Body of pancreas (tissue), 4 donors: ENCODE data around the gene SLC16A7. TPM values are rescaled to one million over a fixed set of nuclear protein-coding genes. Genes with fewer than 3 reads are reported as not detected.

ENCODE experiments used
- ATAC-seq: fragments of 150-250 bp; one replicate; pipeline ENCODE4 v1.9.1; 2016
- DNase-seq, 4 donors: peaks; one replicate each; pipeline ENCODE4 v3.0.0-alpha.2; 2019
- H3K27ac ChIP-seq, 4 donors: fragments of 200-600 bp; sonication (generic); 1 replicate in 3 of 4; 2 replicates in 1 of 4; pipeline versions ENCODE4 v1.5.1 to v1.6.1; 2016 to 2019; ENCODE audit warnings: mild to moderate bottlenecking in 1 of 4, mixed read lengths in 1 of 4, moderate library complexity in 1 of 4
- H3K27me3 ChIP-seq, 2 donors: fragments of 200-600 bp; sonication (generic); one replicate each; pipeline ENCODE4 v1.6.0; 2016; ENCODE audit warnings: mild to moderate bottlenecking in 1 of 2
- H3K36me3 ChIP-seq, 2 donors: fragments of 200-600 bp; sonication (generic); replicated peaks in 1 of 2; 2 replicates each; pipeline ENCODE4 v1.5.1; 2016; ENCODE audit warnings: low read depth in 2 of 2; ENCODE audit not compliant: insufficient read depth in 1 of 2
- H3K4me1 ChIP-seq: fragments of 200-600 bp; sonication (generic); one replicate; pipeline ENCODE4 v1.6.0; 2016
- H3K4me3 ChIP-seq, 2 donors: fragments of 200-600 bp; sonication (generic); 1 replicate in 1 of 2; 2 replicates in 1 of 2; pipeline ENCODE4 v1.5.1; 2016 to 2019
- H3K9me3 ChIP-seq, 3 donors: fragments of 200-600 bp; sonication (generic); 1 replicate in 2 of 3; 2 replicates in 1 of 3; pipeline ENCODE4 v1.5.1; 2016
- CTCF ChIP-seq, 7 experiments: fragments of 450-650 bp in 4 of 7; fragments of 200-600 bp in 3 of 7; sonication (generic) in 3 of 7; IDR thresholded peaks; one replicate each; pipeline ENCODE4 v1.5.1; 2016 to 2019; ENCODE audit warnings: antibody characterized with exemption in 7 of 7
- POLR2A ChIP-seq, 3 donors: fragments of 450-650 bp; IDR thresholded peaks; one replicate each; pipeline ENCODE4 v1.6.1; 2016; ENCODE audit warnings: antibody characterized with exemption in 3 of 3, mild to moderate bottlenecking in 2 of 3
- WGBS, 2 donors: methylation state at CpG; one replicate each; pipeline ENCODE4 v1.1.5; 2017; 5-methylcytosine and 5-hydroxymethylcytosine counted together
- intact Hi-C: fragments of 100-400 bp; cut with DNase I; formaldehyde crosslinking; loops from one replicate; pipeline ENCODE4 v1.15.1; 2023
- total RNA-seq, 2 donors: library from RNA; depleted of rRNA; stranded (reverse); fragments of >200 nt; gene quantifications; one replicate each; pipeline ENCODE4 v1.1.0, GENCODE V29; 2016

SLC16A7 gene
- total RNA-seq, 2 donors from 2014 or later: 36.8 to 50.4 TPM

GRCh38 chr12:59710964-59711363 is 115.1 kb downstream of the SLC16A7 start:
- no peak overlapping the region for H3K4me3 ChIP-seq
- H3K36me3 ChIP-seq: no peaks in the 10 kb centered on the region
- ATAC-seq (no peak), DNase-seq (no peak)
- WGBS, 2 donors: 61 to 84% methylated on average over 2 of the region's 2 CpGs
- H3K27ac ChIP-seq: no peak overlapping the region
- no peaks in the 10 kb centered on the region for H3K9me3 ChIP-seq
- H3K27me3 ChIP-seq: no peaks in the 10 kb centered on the region
- H3K4me1 ChIP-seq: peaks cover 18% of the 10 kb centered on the region
- intact Hi-C loops: no loop called here
- no peak for TF ChIP-seq CTCF (IDR thresholded peaks at IDR 0.05)
- no peak for TF ChIP-seq POLR2A (IDR thresholded peaks at IDR 0.05)

GRCh38 chr12:59715434-59715833 is 119.6 kb downstream of the SLC16A7 start:
- no peak for DNase-seq
- Histone ChIP-seq H3K36me3 (no peaks in the 10 kb centered on the region), H3K4me1 (peaks cover 52% of the 10 kb centered on the region), H3K27ac (peak overlapping the region in 3 of 4 donors; percentile 15 to 50 (median 28)), H3K27me3 (no peaks in the 10 kb centered on the region), H3K9me3 (no peaks in the 10 kb centered on the region), H3K4me3 (no peak overlapping the region)
- no peak for TF ChIP-seq POLR2A (IDR thresholded peaks at IDR 0.05)
- no peak for TF ChIP-seq CTCF (IDR thresholded peaks at IDR 0.05)
- intact Hi-C loops: no loop called here
- ATAC-seq: peak; percentile 66
- 29 to 30% methylated on average over 2 of the region's 2 CpGs for WGBS, 2 donors

- Histone ChIP-seq H3K9me3 (no peaks in the 10 kb centered on the region), H3K4me3 (no peak overlapping the region), H3K27ac (peak overlapping the region in 3 of 4 donors; percentile 1 to 50 (median 15)), H3K27me3 (no peaks in the 10 kb centered on the region), H3K36me3 (no peaks in the 10 kb centered on the region), H3K4me1 (peaks cover 46% of the 10 kb centered on the region)
- WGBS, 2 donors: 71 to 81% methylated on average over 4 of the region's 4 CpGs
- ATAC-seq (no peak), DNase-seq (no peak)
- TF ChIP-seq POLR2A (IDR thresholded peaks at IDR 0.05) (no peak), CTCF (IDR thresholded peaks at IDR 0.05) (no peak)
- intact Hi-C loops: no loop called here
These were observed 120.2 kb downstream of the SLC16A7 start for GRCh38 chr12:59716043-59716442.

GRCh38 chr12:59717436-59717835 is 121.6 kb downstream of the SLC16A7 start:
- 15 to 18% methylated on average over 2 of the region's 2 CpGs for WGBS, 2 donors
- H3K4me1 ChIP-seq: peaks cover 44% of the 10 kb centered on the region
- H3K36me3 ChIP-seq: no peaks in the 10 kb centered on the region
- no peaks in the 10 kb centered on the region for H3K27me3 ChIP-seq
- H3K4me3 ChIP-seq: no peak overlapping the region
- no peak for ATAC-seq
- H3K27ac ChIP-seq: peak overlapping the region in 2 of 4 donors; percentile 22 to 54
- no peaks in the 10 kb centered on the region for H3K9me3 ChIP-seq
- DNase-seq: no peak
- intact Hi-C loops: no loop called here
- no peak for TF ChIP-seq POLR2A (IDR thresholded peaks at IDR 0.05)

- Histone ChIP-seq H3K4me1 (peaks cover 60% of the 10 kb centered on the region), H3K9me3 (no peaks in the 10 kb centered on the region), H3K4me3 (no peak overlapping the region), H3K27ac (no peak overlapping the region), H3K27me3 (no peaks in the 10 kb centered on the region), H3K36me3 (no peaks in the 10 kb centered on the region)
- 23 to 45% methylated on average over 2 of the region's 2 CpGs for WGBS, 2 donors
- DNase-seq (no peak), ATAC-seq (no peak)
- TF ChIP-seq CTCF (IDR thresholded peaks at IDR 0.05) (no peak), POLR2A (IDR thresholded peaks at IDR 0.05) (no peak)
- intact Hi-C loops: no loop called here
These were observed 123.9 kb downstream of the SLC16A7 start for GRCh38 chr12:59719701-59720100.
